Neural cell (in vitro differentiated cells): ENCODE data around the gene ZFP1.

ENCODE experiments used
- CTCF ChIP-seq: fragments of 450-650 bp; IDR thresholded peaks from 2 replicates; pipeline ENCODE4 v1.5.1; 2014; ENCODE audit warnings: antibody characterized with exemption, mild to moderate bottlenecking, moderate library complexity; ENCODE audit not compliant: poor library complexity, severe bottlenecking
- EZH2 ChIP-seq: fragments of 200-600, 300-800 bp; shearing (Covaris generic), sonication (generic); IDR thresholded peaks from 2 replicates; pipeline ENCODE4 v1.6.1; 2014; ENCODE audit warnings: antibody characterized with exemption, low read length, borderline replicate concordance, mild to moderate bottlenecking; ENCODE audit not compliant: insufficient read depth, poor library complexity, severe bottlenecking
- MXI1 ChIP-seq: fragments of 450-650 bp; conservative IDR thresholded peaks from 2 replicates; pipeline ENCODE4 v1.6.1; 2014; ENCODE audit warnings: antibody characterized with exemption, mild to moderate bottlenecking; ENCODE audit not compliant: poor library complexity, severe bottlenecking
- POLR2AphosphoS5 ChIP-seq: IDR thresholded peaks from 2 replicates; pipeline ENCODE4 v1.6.1; 2012
- RAD21 ChIP-seq: fragments of 450-650 bp; conservative IDR thresholded peaks from 2 replicates; pipeline ENCODE4 v1.6.1; 2014; ENCODE audit warnings: antibody characterized with exemption, mild to moderate bottlenecking, moderate library complexity
- REST ChIP-seq: IDR thresholded peaks from 2 replicates; pipeline ENCODE4 v1.6.1; 2012; ENCODE audit warnings: borderline replicate concordance
- SMC3 ChIP-seq: fragments of 450-650 bp; conservative IDR thresholded peaks from 2 replicates; pipeline ENCODE4 v1.6.1; 2014; ENCODE audit warnings: antibody characterized with exemption, mild to moderate bottlenecking, moderate library complexity; ENCODE audit not compliant: poor library complexity
- TAF1 ChIP-seq: IDR thresholded peaks from 2 replicates; pipeline ENCODE4 v1.6.1; 2012; ENCODE audit warnings: low read depth

DNA sequence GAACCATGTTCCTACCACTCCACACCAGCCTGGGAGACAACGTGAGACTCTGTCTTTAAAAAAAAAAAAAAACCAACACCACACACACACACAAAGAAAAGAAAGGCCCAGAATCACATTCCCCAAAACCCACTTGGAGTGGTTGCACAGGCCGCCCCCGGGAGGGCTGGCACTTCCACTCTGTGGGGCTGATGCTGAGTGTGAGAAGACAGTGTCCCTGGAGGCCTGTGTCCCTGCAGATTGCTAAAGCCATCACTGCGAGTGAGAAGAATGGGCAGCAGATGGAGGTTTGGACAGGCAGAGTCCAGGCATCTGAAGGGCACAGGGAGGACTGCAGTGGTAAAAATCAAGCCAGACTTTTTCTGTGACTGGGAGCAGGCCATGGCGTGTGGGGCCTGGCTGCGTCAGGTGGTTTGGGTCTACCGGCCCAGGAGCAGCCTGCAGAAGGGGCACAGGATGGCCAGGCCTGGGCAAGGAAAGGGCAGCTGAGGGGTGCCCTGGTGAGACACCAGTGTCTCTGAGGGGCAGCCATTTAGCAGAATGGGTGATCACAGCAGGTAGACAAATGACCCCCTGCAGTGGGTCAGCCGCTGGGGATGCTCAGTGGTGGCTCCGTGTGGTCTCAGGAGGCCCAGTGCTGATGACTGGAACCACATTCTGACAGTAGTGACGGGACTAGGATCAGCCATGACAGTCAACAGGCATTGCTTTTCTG is 45.6 kb downstream of the ZFP1 start:
- TF ChIP-seq EZH2: no peak
- no peak for TF ChIP-seq CTCF
- no peak for TF ChIP-seq REST
- TF ChIP-seq POLR2AphosphoS5: no peak
- no peak for TF ChIP-seq TAF1
- no peak for TF ChIP-seq SMC3
- TF ChIP-seq MXI1: no peak
- no peak for TF ChIP-seq RAD21
